Smooth muscle cell (in vitro differentiated cells): ENCODE data around the gene FBXL7. TPM values are rescaled to one million over a fixed set of nuclear protein-coding genes. Genes with fewer than 3 reads are reported as not detected.

Experiments
- DNase-seq: peaks from one replicate; lab custom pipeline; 2025; ENCODE audit not compliant: unreplicated experiment; lab: John Stamatoyannopoulos, UW
- H2AFZ ChIP-seq: fragments of 200-600 bp; sonication (generic); 2 replicates; pipeline ENCODE4 v1.6.0; 2016; ENCODE audit warnings: antibody characterized with exemption, low read depth, mild to moderate bottlenecking
- H3F3A ChIP-seq: fragments of 200-600 bp; sonication (generic); 2 replicates; pipeline ENCODE4 v1.6.0; 2017; ENCODE audit warnings: antibody characterized with exemption, low read depth
- H3K27ac ChIP-seq: fragments of 200-600 bp; sonication (generic); 2 replicates; pipeline ENCODE4 v1.5.1; 2016; ENCODE audit warnings: low read depth, mild to moderate bottlenecking
- H3K27me3 ChIP-seq: fragments of 200-600 bp; sonication (generic); 2 replicates; pipeline ENCODE4 v1.6.1; 2016; ENCODE audit warnings: low read depth, mild to moderate bottlenecking
- H3K36me3 ChIP-seq: fragments of 200-600 bp; sonication (generic); 2 replicates; pipeline ENCODE4 v1.5.1; 2016; ENCODE audit warnings: low read depth
- H3K4me1 ChIP-seq: fragments of 200-600 bp; sonication (generic); 2 replicates; pipeline ENCODE4 v1.5.1; 2016; ENCODE audit warnings: low read depth
- H3K4me2 ChIP-seq: fragments of 200-600 bp; sonication (generic); 2 replicates; pipeline ENCODE4 v1.6.0; 2016; ENCODE audit warnings: mild to moderate bottlenecking
- H3K4me3 ChIP-seq: fragments of 200-600 bp; sonication (generic); 2 replicates; pipeline ENCODE4 v1.5.1; 2016; ENCODE audit warnings: mild to moderate bottlenecking
- H3K79me2 ChIP-seq: fragments of 200-600 bp; sonication (generic); 2 replicates; pipeline ENCODE4 v1.6.0; 2016; ENCODE audit warnings: low read depth, mild to moderate bottlenecking
- H3K9ac ChIP-seq: fragments of 200-600 bp; sonication (generic); 2 replicates; pipeline ENCODE4 v1.6.0; 2016; ENCODE audit warnings: low read depth
- H3K9me3 ChIP-seq: fragments of 200-600 bp; sonication (generic); replicated peaks from 2 replicates; pipeline ENCODE4 v1.5.1; 2016; ENCODE audit warnings: low read depth
- H4K20me1 ChIP-seq: fragments of 200-600 bp; sonication (generic); 2 replicates; pipeline ENCODE4 v1.6.0; 2016; ENCODE audit warnings: low read depth
- WGBS: methylation state at CpG from one replicate; pipeline ENCODE4 v1.1.7; 2016; ENCODE audit warnings: low lambda C conversion rate; 5-methylcytosine and 5-hydroxymethylcytosine counted together
- polyA plus RNA-seq: library from polyadenylated mRNA; unstranded; fragments of >200 nt; fragmentation: Nextera tagmentation; extraction: Ambion mirVana; gene quantifications from 2 replicates; pipeline ENCODE4 v1.2.1, GENCODE V29; 2016
- total RNA-seq: library from RNA; depleted of rRNA; stranded (reverse); fragments of >200 nt; gene quantifications from 2 replicates; pipeline ENCODE4 v1.2.3, GENCODE V29; 2014
- TF ChIP-seq, protein P1 (sequence below): fragments of 200-600 bp; sonication (generic); IDR thresholded peaks from 2 replicates; pipeline ENCODE4 v1.5.1; 2017; ENCODE audit warnings: borderline replicate concordance, mild to moderate bottlenecking, antibody characterized with exemption; ENCODE audit not compliant: insufficient read depth, poor library complexity, severe bottlenecking

FBXL7 gene
- total and polyA plus RNA-seq, 2 experiments from 2014 or later: 20.2 to 21.0 TPM

DNA sequence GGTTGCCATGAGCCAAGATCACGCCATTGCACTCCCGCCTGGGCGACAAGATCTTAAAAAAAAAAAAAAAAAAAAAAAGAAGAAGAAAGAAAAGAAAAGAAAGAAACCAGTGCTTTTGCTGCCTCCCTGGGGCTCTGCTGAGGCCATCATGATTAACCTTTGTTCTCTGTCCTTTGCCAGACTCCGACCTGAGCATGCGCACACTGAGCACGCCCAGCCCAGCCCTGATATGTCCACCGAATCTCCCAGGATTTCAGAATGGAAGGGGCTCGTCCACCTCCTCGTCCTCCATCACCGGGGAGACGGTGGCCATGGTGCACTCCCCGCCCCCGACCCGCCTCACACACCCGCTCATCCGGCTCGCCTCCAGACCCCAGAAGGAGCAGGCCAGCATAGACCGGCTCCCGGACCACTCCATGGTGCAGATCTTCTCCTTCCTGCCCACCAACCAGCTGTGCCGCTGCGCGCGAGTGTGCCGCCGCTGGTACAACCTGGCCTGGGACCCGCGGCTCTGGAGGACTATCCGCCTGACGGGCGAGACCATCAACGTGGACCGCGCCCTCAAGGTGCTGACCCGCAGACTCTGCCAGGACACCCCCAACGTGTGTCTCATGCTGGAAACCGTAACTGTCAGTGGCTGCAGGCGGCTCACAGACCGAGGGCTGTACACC is 427.9 kb downstream of the FBXL7 start:
- TF ChIP-seq, protein P1, sequence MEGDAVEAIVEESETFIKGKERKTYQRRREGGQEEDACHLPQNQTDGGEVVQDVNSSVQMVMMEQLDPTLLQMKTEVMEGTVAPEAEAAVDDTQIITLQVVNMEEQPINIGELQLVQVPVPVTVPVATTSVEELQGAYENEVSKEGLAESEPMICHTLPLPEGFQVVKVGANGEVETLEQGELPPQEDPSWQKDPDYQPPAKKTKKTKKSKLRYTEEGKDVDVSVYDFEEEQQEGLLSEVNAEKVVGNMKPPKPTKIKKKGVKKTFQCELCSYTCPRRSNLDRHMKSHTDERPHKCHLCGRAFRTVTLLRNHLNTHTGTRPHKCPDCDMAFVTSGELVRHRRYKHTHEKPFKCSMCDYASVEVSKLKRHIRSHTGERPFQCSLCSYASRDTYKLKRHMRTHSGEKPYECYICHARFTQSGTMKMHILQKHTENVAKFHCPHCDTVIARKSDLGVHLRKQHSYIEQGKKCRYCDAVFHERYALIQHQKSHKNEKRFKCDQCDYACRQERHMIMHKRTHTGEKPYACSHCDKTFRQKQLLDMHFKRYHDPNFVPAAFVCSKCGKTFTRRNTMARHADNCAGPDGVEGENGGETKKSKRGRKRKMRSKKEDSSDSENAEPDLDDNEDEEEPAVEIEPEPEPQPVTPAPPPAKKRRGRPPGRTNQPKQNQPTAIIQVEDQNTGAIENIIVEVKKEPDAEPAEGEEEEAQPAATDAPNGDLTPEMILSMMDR: no peak
- 97% methylated on average over 38 of the region's 38 CpGs for WGBS
- Histone ChIP-seq H4K20me1 (peaks cover 17% of the 10 kb centered on the region), H3K4me3 (no peak overlapping the region), H3K27ac (no peak overlapping the region), H3K79me2 (peaks cover 3% of the 10 kb centered on the region), H3K4me2 (no peak overlapping the region), H2AFZ (no peak overlapping the region), H3K9me3 (no peaks in the 10 kb centered on the region), H3K9ac (no peak overlapping the region), H3K4me1 (peaks cover 30% of the 10 kb centered on the region), H3K27me3 (no peaks in the 10 kb centered on the region), H3K36me3 (no peaks in the 10 kb centered on the region), H3F3A (peaks cover 20% of the 10 kb centered on the region)
- DNase-seq: no peak

GRCh38 chr5:15929611-15930263 is 429.8 kb downstream of the FBXL7 start:
- no peak for DNase-seq
- peaks cover 41% of the 10 kb centered on the region for H3K4me1 ChIP-seq
- peaks cover 20% of the 10 kb centered on the region for H3F3A ChIP-seq
- H3K79me2 ChIP-seq: no peaks in the 10 kb centered on the region
- peaks cover 14% of the 10 kb centered on the region for H4K20me1 ChIP-seq
- WGBS: 24% methylated on average over 11 of the region's 11 CpGs
- H3K9me3 ChIP-seq: no peaks in the 10 kb centered on the region
- no peak overlapping the region for H3K9ac ChIP-seq
- H3K4me2 ChIP-seq: peak overlapping the region; percentile 70
- TF ChIP-seq, protein P1: no peak
- H3K27me3 ChIP-seq: no peaks in the 10 kb centered on the region
- peak overlapping the region; percentile 61 for H3K27ac ChIP-seq
- no peak overlapping the region for H2AFZ ChIP-seq
- H3K4me3 ChIP-seq: no peak overlapping the region
- H3K36me3 ChIP-seq: no peaks in the 10 kb centered on the region

DNA sequence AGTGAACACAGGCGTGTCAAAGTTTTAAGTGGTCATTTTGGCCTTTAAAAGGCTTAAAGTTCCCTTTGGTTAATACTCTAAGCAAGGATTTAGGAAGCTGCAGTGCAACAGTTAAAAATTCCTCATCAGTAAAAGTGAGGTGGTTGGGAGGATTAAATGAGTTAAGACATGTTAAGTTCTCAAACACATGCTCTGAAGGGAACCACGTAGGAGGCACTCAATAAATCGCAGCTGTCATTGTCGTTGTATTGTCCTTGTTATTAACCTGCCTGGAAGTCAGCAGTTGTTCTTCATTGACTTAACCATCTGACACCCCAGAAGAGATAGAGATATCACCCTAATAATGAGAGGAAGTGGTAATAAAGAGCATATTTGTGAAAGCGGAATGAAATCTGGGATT is 432.1 kb downstream of the FBXL7 start:
- H3K27me3 ChIP-seq: no peaks in the 10 kb centered on the region
- H2AFZ ChIP-seq: no peak overlapping the region
- 59% methylated on average over 5 of the region's 5 CpGs for WGBS
- H3K4me1 ChIP-seq: peaks cover 38% of the 10 kb centered on the region
- no peaks in the 10 kb centered on the region for H3K36me3 ChIP-seq
- H3K4me3 ChIP-seq: no peak overlapping the region
- H3F3A ChIP-seq: peaks cover 20% of the 10 kb centered on the region
- no peaks in the 10 kb centered on the region for H3K79me2 ChIP-seq
- H3K9ac ChIP-seq: no peak overlapping the region
- DNase-seq: no peak
- H3K9me3 ChIP-seq: no peaks in the 10 kb centered on the region
- TF ChIP-seq, protein P1: no peak
- peak overlapping the region; percentile 27 for H3K4me2 ChIP-seq
- H4K20me1 ChIP-seq: peaks cover 8% of the 10 kb centered on the region
- H3K27ac ChIP-seq: no peak overlapping the region
